Stimulated activated CD4-positive, alpha-beta T cell treated with anti-CD3 and anti-CD28 coated beads, TNF-alpha, amount 100 ng/mL, for 1 hour (primary cell): ENCODE results near the gene KRT17.
"Not testable (repeated sequence)": the region's sequence is repeated elsewhere in the genome, so short reads cannot be mapped to it uniquely, and the experiment has no call there.

Source experiments
- DNase-seq, 3 donors: peaks; one replicate each; pipeline ENCODE4 v3.0.0-alpha.2; 2020; ENCODE audit warnings: low read depth in 3 of 3, low spot score in 1 of 3

The KRT17 gene

GRCh38 chr17:41635121-41636097, 11.0 kb upstream of the KRT17 start:
- no peak for DNase-seq

GRCh38 chr17:41634639-41635038, 10.3 kb upstream of the KRT17 start:
- DNase-seq, result no peak

GRCh38 chr17:41633556-41634199, 9.3 kb upstream of the KRT17 start:
- DNase-seq, result no peak

- no peak for DNase-seq
Measured at GRCh38 chr17:41632482-41633105, 8.2 kb upstream of the KRT17 start.

GRCh38 chr17:41631898-41632285, 7.5 kb upstream of the KRT17 start:
- DNase-seq, result no peak

- no peak for DNase-seq
Measured at GRCh38 chr17:41631025-41631897, 6.9 kb upstream of the KRT17 start.

- no peak for DNase-seq
Measured at GRCh38 chr17:41629826-41630670, 5.7 kb upstream of the KRT17 start.

- no peak for DNase-seq
Measured at GRCh38 chr17:41629316-41629715, 4.9 kb upstream of the KRT17 start.

GRCh38 chr17:41628621-41629255, 4.4 kb upstream of the KRT17 start:
- DNase-seq, result not testable (repeated sequence)

- DNase-seq, result not testable (repeated sequence)
Measured at GRCh38 chr17:41628073-41628370, 3.6 kb upstream of the KRT17 start.

- DNase-seq, result no peak
Measured at GRCh38 chr17:41627316-41628072, 3.1 kb upstream of the KRT17 start.

GRCh38 chr17:41626914-41627295, 2.5 kb upstream of the KRT17 start:
- DNase-seq, result not testable (repeated sequence)

- DNase-seq, result not testable (repeated sequence)
Measured at GRCh38 chr17:41626028-41626913, 1.9 kb upstream of the KRT17 start.

- DNase-seq, result no peak
Measured at GRCh38 chr17:41625602-41626001, 1.2 kb upstream of the KRT17 start.

- not testable (repeated sequence) for DNase-seq
Measured at GRCh38 chr17:41623184-41623861, 1.1 kb downstream of the KRT17 start.

GRCh38 chr17:41622340-41623183, 1.8 kb downstream of the KRT17 start:
- not testable (repeated sequence) for DNase-seq
